ENCODE results near the gene KCNIP1. TPM values are rescaled to one million over a fixed set of nuclear protein-coding genes. Genes with fewer than 3 reads are reported as not detected.

KCNIP1 gene
- total RNA-seq, 4 donors from 2014 or later, result 0.94 to 1.6 (median 1.1) TPM; not detected in 1

DNA sequence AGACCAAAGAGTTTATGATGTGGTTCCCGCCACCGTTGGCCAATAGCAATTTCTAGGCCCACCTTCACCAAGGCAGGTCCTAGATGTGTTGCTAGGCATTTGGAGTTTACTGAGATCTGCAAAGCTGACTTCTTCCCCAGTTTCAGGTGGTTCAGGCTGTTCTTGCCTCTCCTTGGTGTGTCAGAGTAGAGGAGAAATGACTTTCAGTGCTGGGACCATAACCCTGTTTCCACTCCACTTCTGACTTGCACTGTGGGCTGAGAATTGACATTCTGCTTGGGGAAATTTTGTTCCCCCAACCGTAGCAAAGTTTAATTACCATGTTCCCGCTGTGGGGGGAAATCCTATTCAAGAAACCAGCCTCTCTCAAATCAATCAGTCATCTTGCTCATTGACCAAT is 151.7 kb downstream of the KCNIP1 start:
- H3K27ac ChIP-seq, result no peak overlapping the region
- 79 to 80% methylated on average over 3 to 4 of the region's 4 CpGs for WGBS, 2 donors (ENCODE audit: low coverage in 1 of 2)
- TF ChIP-seq POLR2A (IDR thresholded peaks at IDR 0.05), result no peak
- no peak for TF ChIP-seq POLR2AphosphoS5 (IDR thresholded peaks at IDR 0.05)
- no peak for TF ChIP-seq EP300 (IDR thresholded peaks at IDR 0.05)
- TF ChIP-seq, protein P1, sequence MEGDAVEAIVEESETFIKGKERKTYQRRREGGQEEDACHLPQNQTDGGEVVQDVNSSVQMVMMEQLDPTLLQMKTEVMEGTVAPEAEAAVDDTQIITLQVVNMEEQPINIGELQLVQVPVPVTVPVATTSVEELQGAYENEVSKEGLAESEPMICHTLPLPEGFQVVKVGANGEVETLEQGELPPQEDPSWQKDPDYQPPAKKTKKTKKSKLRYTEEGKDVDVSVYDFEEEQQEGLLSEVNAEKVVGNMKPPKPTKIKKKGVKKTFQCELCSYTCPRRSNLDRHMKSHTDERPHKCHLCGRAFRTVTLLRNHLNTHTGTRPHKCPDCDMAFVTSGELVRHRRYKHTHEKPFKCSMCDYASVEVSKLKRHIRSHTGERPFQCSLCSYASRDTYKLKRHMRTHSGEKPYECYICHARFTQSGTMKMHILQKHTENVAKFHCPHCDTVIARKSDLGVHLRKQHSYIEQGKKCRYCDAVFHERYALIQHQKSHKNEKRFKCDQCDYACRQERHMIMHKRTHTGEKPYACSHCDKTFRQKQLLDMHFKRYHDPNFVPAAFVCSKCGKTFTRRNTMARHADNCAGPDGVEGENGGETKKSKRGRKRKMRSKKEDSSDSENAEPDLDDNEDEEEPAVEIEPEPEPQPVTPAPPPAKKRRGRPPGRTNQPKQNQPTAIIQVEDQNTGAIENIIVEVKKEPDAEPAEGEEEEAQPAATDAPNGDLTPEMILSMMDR (IDR thresholded peaks at IDR 0.05), result no peak
- peaks cover 2% of the 10 kb centered on the region for H3K27me3 ChIP-seq
- H3K4me3 ChIP-seq, result no peak overlapping the region
- no peaks in the 10 kb centered on the region for H3K9me3 ChIP-seq
- H3K4me1 ChIP-seq, result no peaks in the 10 kb centered on the region
- H3K36me3 ChIP-seq, result no peaks in the 10 kb centered on the region
- ATAC-seq, result no peak

DNA sequence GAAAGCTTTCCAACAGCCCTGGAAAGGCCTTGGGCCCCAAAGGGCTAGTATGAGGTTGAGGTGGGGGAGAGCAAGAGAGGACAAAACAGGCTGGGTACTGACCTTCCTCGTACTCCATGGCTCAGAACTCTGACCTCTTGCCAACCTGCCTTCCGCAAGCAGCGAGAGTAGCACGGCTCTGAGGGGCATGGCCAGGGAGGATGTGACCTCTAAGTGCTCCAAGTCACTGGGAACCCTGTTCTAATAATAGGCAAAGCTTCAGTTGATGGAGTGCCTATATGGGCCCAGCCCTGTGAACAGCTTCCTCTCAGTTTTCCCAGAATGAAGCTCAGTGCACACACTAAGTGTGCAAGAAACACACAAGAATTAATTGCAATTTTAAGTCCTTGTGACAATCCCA is 152.1 kb downstream of the KCNIP1 start:
- Histone ChIP-seq H3K9me3 (no peaks in the 10 kb centered on the region), H3K27me3 (no peaks in the 10 kb centered on the region), H3K36me3 (no peaks in the 10 kb centered on the region), H3K4me3 (no peak overlapping the region), H3K27ac (no peak overlapping the region), H3K4me1 (no peaks in the 10 kb centered on the region)
- 29 to 53% methylated on average over 1 to 3 of the region's 4 CpGs for WGBS, 2 donors (ENCODE audit: low coverage in 1 of 2)
- no peak for ATAC-seq
- TF ChIP-seq POLR2A (IDR thresholded peaks at IDR 0.05), result no peak

DNA sequence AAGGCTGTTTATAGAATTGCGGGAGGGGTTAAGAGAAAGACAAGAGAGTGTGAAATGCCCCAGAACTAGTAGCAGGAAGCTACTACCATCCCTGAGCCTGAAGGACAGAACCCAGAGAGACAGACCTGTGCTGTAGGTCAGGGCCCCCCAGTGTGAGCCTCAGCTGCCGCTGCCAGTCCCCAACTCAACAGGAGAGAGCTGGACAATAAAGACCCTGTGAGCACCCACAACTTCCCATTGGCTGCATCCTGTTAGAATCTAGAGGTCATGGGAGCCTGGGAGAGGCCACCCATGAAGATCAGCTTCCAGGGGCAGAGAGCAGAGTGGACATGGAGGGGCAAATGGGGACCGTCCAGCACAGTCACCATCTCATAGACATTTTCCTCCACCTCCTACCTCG is 152.5 kb downstream of the KCNIP1 start:
- H3K27ac ChIP-seq, result no peak overlapping the region
- TF ChIP-seq, protein P1 (IDR thresholded peaks at IDR 0.05), result no peak
- TF ChIP-seq POLR2A (IDR thresholded peaks at IDR 0.05), result no peak
- no peak for TF ChIP-seq EP300 (IDR thresholded peaks at IDR 0.05)
- TF ChIP-seq POLR2AphosphoS5 (IDR thresholded peaks at IDR 0.05), result no peak
- H3K4me3 ChIP-seq, result no peak overlapping the region
- WGBS, 2 donors (ENCODE audit: low coverage in 1 of 2), result 71 to 78% methylated on average over 3 of the region's 4 CpGs
- no peaks in the 10 kb centered on the region for H3K4me1 ChIP-seq
- ATAC-seq, result no peak
- H3K9me3 ChIP-seq, result no peaks in the 10 kb centered on the region
- H3K36me3 ChIP-seq, result no peaks in the 10 kb centered on the region
- H3K27me3 ChIP-seq, result no peaks in the 10 kb centered on the region

DNA sequence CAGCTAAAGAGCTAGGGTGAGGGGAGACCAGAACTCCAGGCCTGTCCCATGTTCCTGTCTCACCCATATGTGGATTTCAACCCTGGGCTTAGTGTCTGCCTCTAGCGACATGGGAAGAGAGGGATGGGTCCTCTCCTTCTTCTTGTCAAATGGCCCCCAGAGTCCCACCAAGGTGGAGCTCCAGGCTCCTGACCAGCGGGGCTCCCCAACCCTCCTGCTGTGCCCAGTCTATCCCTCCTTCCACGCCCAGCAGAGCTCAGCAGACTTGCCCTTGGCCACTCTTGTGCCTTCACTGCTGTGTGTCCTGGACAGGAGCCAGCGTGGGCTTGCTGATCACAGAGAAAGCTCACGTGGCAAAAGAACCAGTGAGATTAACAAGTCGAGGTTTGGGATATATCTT is 156.7 kb downstream of the KCNIP1 start:
- no peak for ATAC-seq
- no peaks in the 10 kb centered on the region for H3K9me3 ChIP-seq
- H3K4me3 ChIP-seq, result no peak overlapping the region
- 48 to 60% methylated on average over 1 to 3 of the region's 6 CpGs for WGBS, 2 donors (ENCODE audit: low coverage in 1 of 2)
- peaks cover 22% of the 10 kb centered on the region for H3K27me3 ChIP-seq
- TF ChIP-seq, protein P1 (IDR thresholded peaks at IDR 0.05), result no peak
- TF ChIP-seq POLR2AphosphoS5 (IDR thresholded peaks at IDR 0.05), result no peak
- no peak for TF ChIP-seq EP300 (IDR thresholded peaks at IDR 0.05)
- no peak for TF ChIP-seq POLR2A (IDR thresholded peaks at IDR 0.05)
- H3K27ac ChIP-seq, result no peak overlapping the region
- no peaks in the 10 kb centered on the region for H3K36me3 ChIP-seq
- H3K4me1 ChIP-seq, result no peaks in the 10 kb centered on the region

DNA sequence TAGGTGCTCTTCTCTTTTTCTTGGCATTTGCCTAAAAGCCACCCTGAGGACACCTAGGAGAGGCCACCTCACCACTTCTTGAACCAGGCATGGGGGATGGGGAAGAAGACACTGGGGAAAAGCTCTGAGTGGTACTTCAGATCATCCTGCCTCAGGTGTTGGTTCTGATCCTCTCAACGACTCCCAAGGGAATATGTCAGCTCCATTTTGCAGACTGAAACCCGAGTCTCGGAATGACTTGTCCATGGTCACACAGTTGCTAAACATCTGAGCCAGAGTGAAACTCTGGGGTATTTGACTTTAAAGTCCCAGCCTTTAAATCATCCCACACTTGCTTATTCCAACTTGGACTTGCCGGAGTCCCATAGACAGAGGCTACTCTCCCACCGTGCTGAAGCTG is 159.1 kb downstream of the KCNIP1 start:
- ATAC-seq, result no peak
- WGBS, 2 donors (ENCODE audit: low coverage in 1 of 2), result 77% methylated on average over 3 of the region's 5 CpGs; no CpG with 5 or more reads in 1 of the 2 donors
- Histone ChIP-seq H3K4me1 (no peaks in the 10 kb centered on the region), H3K9me3 (no peaks in the 10 kb centered on the region), H3K27ac (no peak overlapping the region), H3K36me3 (no peaks in the 10 kb centered on the region), H3K27me3 (peaks cover 22% of the 10 kb centered on the region), H3K4me3 (no peak overlapping the region)
- TF ChIP-seq, protein P1 (IDR thresholded peaks at IDR 0.05), result no peak
- TF ChIP-seq POLR2A (IDR thresholded peaks at IDR 0.05), result no peak
- no peak for TF ChIP-seq POLR2AphosphoS5 (IDR thresholded peaks at IDR 0.05)
- TF ChIP-seq EP300 (IDR thresholded peaks at IDR 0.05), result no peak

Measured in gastroesophageal sphincter (tissue), 4 donors.